Measurements from ENCODE around the gene SPDYC.

The SPDYC gene

DNA sequence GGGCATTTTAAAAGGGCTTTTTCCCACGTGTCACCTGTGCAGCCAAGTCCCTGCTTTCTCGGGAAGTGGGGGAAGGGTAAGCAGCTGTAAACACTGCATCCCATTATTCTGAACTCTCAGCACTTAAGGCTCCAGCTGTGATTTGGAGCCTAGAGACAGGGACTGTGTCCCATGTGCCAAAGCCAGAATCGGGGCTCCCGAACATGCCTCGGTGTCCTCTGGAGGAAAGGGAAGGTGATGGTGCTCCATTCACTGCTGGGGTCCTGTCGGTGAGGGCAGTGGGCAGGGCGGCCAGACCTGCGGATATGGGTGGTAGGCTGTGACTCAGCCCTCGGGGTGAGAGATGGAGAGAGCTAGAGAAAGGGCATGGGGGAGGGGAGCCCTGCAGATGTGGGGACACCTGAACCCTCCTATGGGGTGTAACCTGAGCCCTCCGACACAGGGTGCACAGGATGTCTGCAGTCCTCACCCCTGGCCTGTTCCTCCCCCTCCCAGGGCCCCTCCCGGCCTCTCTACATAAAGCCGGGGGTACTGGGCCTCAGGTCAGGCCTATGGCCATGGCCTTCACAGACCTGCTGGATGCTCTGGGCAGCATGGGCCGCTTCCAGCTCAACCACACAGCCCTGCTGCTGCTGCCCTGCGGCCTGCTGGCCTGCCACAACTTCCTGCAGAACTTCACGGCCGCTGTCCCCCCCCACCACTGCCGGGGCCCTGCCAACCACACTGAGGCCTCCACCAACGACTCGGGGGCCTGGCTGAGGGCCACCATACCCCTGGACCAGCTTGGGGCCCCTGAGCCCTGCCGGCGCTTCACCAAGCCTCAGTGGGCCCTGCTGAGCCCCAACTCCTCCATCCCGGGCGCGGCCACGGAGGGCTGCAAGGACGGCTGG is 43.5 kb downstream of the SPDYC start:
- Histone ChIP-seq H3K27me3 (ENCODE audit: control insufficient read depth, insufficient read depth, low read length) (no peaks in the 10 kb centered on the region), H3K4me1 (ENCODE audit: control insufficient read depth, insufficient read depth, low read length) (no peaks in the 10 kb centered on the region), H3K36me3 (ENCODE audit: control insufficient read depth, insufficient read depth, low read length) (peaks cover 12% of the 10 kb centered on the region), H3K9ac (ENCODE audit: low read length) (no peak overlapping the region), H3K4me3 (ENCODE audit: low read length) (no peak overlapping the region), H3K9me3 (ENCODE audit: control insufficient read depth, low read length) (no peaks in the 10 kb centered on the region)

DNA sequence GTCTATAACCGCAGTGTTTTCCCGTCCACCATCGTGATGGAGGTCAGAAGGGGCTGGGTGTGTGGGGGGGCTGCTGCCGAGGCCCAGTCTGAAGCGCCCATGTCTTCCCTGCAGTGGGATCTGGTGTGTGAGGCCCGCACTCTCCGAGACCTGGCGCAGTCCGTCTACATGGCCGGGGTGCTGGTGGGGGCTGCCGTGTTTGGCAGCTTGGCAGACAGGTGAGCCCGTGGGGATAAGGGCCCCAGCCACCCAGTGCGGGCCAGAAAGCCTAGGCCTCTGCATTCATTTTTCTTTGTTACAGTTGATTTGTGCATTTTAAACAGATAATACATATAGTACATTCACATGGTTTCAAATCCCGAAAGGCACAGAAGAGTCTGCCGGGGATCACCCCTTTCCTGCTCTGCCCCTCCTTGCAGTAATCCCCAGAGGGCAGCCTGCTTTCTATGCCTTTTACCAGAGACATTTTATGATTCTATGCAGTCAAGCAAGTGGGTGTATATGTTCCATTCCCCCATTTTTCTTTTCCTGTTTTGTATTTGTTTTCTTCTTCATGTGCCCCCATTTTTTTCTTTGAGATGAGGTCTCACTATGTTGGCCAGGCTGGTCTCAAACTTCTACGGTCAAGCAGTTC is 44.3 kb downstream of the SPDYC start:
- Histone ChIP-seq H3K4me3 (ENCODE audit: low read length) (no peak overlapping the region), H3K9ac (ENCODE audit: low read length) (no peak overlapping the region), H3K9me3 (ENCODE audit: control insufficient read depth, low read length) (no peaks in the 10 kb centered on the region), H3K27me3 (ENCODE audit: control insufficient read depth, insufficient read depth, low read length) (no peaks in the 10 kb centered on the region), H3K4me1 (ENCODE audit: control insufficient read depth, insufficient read depth, low read length) (no peaks in the 10 kb centered on the region), H3K36me3 (ENCODE audit: control insufficient read depth, insufficient read depth, low read length) (peaks cover 6% of the 10 kb centered on the region)

DNA sequence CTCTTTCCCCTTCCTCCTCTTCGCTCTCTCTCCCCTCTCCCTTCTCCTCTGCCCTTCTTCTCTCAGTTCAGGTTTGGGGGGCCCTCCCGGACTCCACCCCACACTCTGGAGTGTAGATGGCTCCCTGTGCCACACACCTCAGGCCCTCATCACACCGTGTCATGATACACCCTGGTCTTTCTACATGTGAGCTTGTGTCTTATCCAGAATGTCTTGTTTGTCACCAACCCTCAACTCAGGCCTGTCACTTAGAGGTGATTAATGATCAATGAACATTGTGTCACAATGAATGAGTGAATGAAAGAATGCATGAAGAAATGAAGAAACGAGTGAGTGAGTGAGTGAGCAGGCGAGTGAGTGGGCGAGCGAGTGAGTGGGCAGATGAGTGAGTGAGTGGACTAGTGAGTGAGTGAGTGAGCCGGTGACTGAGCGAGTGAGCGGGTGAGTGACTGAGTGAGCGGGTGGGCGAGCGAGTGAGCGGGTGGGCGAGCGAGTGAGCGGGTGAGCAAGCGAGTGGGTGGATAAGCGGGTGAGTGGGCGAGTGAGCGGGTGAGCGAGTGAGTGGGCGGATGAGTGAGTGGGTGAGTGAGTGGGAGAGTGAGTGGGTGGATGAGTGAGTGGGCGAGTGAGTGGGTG is 45.5 kb downstream of the SPDYC start:
- Histone ChIP-seq H3K9ac (ENCODE audit: low read length) (no peak overlapping the region), H3K4me1 (ENCODE audit: control insufficient read depth, insufficient read depth, low read length) (no peaks in the 10 kb centered on the region), H3K9me3 (ENCODE audit: control insufficient read depth, low read length) (no peaks in the 10 kb centered on the region), H3K27me3 (ENCODE audit: control insufficient read depth, insufficient read depth, low read length) (no peaks in the 10 kb centered on the region), H3K36me3 (ENCODE audit: control insufficient read depth, insufficient read depth, low read length) (no peaks in the 10 kb centered on the region), H3K4me3 (ENCODE audit: low read length) (no peak overlapping the region)

DNA sequence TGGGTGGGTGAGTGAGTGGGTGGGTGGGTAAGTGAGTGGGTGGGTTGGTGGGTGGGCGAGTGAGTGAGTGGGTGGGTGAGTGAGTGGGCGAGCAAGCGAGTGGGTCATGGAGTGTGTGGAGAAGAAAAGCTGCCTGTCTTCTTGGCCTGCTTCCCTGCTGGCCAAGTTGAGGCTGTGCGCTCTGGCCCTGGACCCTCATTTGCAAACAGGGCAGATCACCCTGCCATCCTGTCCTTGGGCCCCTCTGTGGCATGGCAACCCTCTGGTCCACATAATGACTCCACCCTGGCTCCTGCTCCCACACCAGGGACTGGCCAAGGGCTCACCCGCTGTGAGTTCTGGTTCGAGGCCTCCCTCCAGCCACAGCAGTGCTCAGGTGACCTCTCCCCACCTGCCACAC is 46.8 kb downstream of the SPDYC start:
- H3K4me1 ChIP-seq (ENCODE audit: control insufficient read depth, insufficient read depth, low read length) = no peaks in the 10 kb centered on the region
- H3K27me3 ChIP-seq (ENCODE audit: control insufficient read depth, insufficient read depth, low read length) = no peaks in the 10 kb centered on the region
- H3K9ac ChIP-seq (ENCODE audit: low read length) = no peak overlapping the region
- H3K36me3 ChIP-seq (ENCODE audit: control insufficient read depth, insufficient read depth, low read length) = no peaks in the 10 kb centered on the region
- no peak overlapping the region for H3K4me3 ChIP-seq (ENCODE audit: low read length)
- H3K9me3 ChIP-seq (ENCODE audit: control insufficient read depth, low read length) = no peaks in the 10 kb centered on the region

DNA sequence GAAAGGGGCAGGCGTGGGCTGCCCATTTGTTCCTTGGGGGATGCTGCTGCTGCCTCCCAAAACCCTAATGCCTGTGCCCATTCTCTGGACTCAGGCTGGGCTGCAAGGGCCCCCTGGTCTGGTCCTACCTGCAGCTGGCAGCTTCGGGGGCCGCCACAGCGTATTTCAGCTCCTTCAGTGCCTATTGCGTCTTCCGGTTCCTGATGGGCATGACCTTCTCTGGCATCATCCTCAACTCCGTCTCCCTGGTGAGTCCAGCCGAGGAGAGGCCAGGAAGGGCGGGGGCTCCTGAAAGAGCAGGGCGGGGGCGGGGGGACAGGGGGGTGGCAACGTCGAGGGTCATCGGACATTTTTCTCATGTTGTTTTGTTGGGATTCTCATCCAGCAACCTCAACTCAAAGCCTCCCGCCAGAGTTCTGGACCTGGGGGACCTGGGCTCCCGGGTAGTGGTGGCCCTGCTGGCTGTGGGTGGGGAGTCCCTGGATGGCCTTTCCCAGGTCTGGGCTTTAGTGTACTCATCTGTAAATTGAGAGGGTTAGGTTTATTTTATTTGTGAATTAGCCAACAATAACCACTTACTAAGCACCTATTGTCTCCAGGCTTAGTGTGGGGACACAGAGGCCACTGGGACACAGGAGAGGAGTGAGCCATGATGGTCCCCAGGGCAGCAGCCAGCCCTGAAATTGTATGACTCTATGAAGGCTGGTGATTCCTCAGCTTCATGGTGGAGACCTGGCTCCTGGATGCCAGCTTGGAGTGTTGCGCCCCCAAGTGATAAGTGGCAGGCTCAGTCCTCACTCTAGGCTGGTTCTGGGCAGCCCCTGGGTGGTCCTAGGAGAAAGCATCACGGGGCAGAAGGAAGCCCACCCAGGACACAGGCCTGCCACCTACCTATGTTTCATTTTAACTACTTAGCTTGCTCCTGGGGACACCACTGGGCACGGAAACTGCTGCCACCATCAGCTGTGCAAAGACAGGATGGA is 47.7 kb downstream of the SPDYC start:
- H3K4me1 ChIP-seq (ENCODE audit: control insufficient read depth, insufficient read depth, low read length) = no peaks in the 10 kb centered on the region
- H3K9ac ChIP-seq (ENCODE audit: low read length) = no peak overlapping the region
- no peak overlapping the region for H3K4me3 ChIP-seq (ENCODE audit: low read length)
- H3K36me3 ChIP-seq (ENCODE audit: control insufficient read depth, insufficient read depth, low read length) = no peaks in the 10 kb centered on the region
- H3K9me3 ChIP-seq (ENCODE audit: control insufficient read depth, low read length) = no peaks in the 10 kb centered on the region
- no peaks in the 10 kb centered on the region for H3K27me3 ChIP-seq (ENCODE audit: control insufficient read depth, insufficient read depth, low read length)

DNA sequence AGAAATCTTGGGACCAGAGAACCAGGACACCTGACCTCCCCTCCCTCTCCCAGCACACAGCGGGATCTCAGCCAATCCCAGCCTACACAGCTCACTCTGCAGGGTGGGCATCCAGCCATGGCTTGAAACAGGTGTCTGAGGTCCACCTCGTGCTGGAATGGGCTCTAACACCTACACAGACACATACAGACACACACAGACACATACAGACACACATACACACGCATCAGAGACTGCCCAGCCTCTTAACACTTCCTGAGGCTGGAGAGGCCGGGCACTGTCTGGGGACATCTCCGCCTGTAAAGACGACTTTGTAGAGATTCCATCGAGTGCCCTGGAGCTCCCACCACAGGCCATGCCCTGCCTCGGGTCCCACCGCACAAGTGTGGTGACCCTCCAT is 48.4 kb downstream of the SPDYC start:
- H3K27me3 ChIP-seq (ENCODE audit: control insufficient read depth, insufficient read depth, low read length) = no peaks in the 10 kb centered on the region

DNA sequence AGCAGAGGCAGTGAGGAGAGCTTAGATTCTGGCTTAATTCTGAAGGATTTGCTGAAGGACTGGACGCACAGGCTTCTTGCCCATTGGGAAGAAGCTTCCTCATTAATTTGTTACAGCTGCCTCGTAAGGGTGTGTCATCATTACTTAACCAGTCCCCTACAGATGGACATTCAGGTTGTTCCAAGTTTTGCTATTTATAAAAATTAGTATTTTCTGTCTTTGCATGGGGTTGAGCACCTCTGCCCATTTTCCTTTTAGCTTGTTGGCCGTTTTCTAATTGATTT is 49.8 kb downstream of the SPDYC start:
- Histone ChIP-seq H3K4me1 (ENCODE audit: control insufficient read depth, insufficient read depth, low read length) (peaks cover 4% of the 10 kb centered on the region), H3K9ac (ENCODE audit: low read length) (no peak overlapping the region), H3K36me3 (ENCODE audit: control insufficient read depth, insufficient read depth, low read length) (no peaks in the 10 kb centered on the region), H3K27me3 (ENCODE audit: control insufficient read depth, insufficient read depth, low read length) (no peaks in the 10 kb centered on the region), H3K4me3 (ENCODE audit: low read length) (no peak overlapping the region), H3K9me3 (ENCODE audit: control insufficient read depth, low read length) (no peaks in the 10 kb centered on the region)

More for the DNA sequence above, 48.4 kb downstream of the SPDYC start:
- H3K36me3 ChIP-seq (ENCODE audit: control insufficient read depth, insufficient read depth, low read length) = no peaks in the 10 kb centered on the region
- H3K9me3 ChIP-seq (ENCODE audit: control insufficient read depth, low read length) = no peaks in the 10 kb centered on the region
- H3K4me1 ChIP-seq (ENCODE audit: control insufficient read depth, insufficient read depth, low read length) = no peaks in the 10 kb centered on the region
- H3K4me3 ChIP-seq (ENCODE audit: low read length) = no peak overlapping the region
- H3K9ac ChIP-seq (ENCODE audit: low read length) = no peak overlapping the region

DNA sequence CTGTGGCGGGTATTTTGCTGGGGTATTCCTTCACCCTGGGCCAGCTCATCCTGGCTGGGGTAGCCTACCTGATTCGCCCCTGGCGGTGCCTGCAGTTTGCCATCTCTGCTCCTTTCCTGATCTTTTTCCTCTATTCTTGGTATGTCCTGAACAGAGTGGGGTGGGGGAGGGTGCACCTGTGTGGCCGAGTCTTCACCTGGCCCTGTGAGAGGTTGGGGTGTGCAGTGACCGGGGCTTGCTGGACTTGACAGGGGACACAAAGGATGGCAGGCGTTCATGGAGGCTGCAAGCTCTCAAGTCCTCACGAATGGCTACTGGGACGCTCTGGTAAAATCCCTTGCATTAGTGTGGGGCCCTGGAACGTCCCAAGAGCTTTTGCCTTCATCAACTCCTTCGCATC is 51.0 kb downstream of the SPDYC start:
- no peaks in the 10 kb centered on the region for H3K27me3 ChIP-seq (ENCODE audit: control insufficient read depth, insufficient read depth, low read length)

More for the DNA sequence above, 51.0 kb downstream of the SPDYC start:
- no peak overlapping the region for H3K4me3 ChIP-seq (ENCODE audit: low read length)
- H3K4me1 ChIP-seq (ENCODE audit: control insufficient read depth, insufficient read depth, low read length) = peaks cover 11% of the 10 kb centered on the region
- no peak overlapping the region for H3K9ac ChIP-seq (ENCODE audit: low read length)
- H3K36me3 ChIP-seq (ENCODE audit: control insufficient read depth, insufficient read depth, low read length) = no peaks in the 10 kb centered on the region
- H3K9me3 ChIP-seq (ENCODE audit: control insufficient read depth, low read length) = no peaks in the 10 kb centered on the region
